ENCODE results near the gene TRAT1.

DNA sequence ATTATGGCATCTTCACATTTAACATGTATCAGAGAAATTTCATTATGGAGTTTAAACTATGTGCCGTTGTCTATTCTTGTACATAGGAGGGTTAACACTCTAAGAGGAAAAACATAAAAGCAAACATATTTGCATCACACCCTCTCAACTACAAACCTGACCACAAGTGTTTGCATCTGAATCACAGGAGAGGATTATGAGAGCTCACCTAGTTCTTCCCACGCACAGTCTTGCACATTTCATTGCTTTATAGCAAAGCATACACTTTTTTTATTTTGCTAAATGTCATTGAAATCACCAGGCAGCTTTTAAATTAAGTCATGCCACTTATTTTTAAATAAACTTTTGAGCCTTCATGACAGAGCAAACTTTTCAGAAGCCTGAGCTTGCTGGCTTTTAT is 12.5 kb downstream of the TRAT1 start:
- TF ChIP-seq GATA3 (IDR thresholded peaks at IDR 0.05; ENCODE audit: low read depth, low read length) (no peak), GATA2 (IDR thresholded peaks at IDR 0.05; ENCODE audit: low read depth, low read length) (no peak)
